Muscle layer of colon (tissue), 2 donors: ENCODE measurements around the gene GRID1.

Experiments
- H3K27ac ChIP-seq: one replicate; pipeline ENCODE4 v1.7.0; 2013; ENCODE audit warnings: low read depth, mild to moderate bottlenecking, low read length, moderate library complexity
- H3K27me3 ChIP-seq, 2 donors: one replicate each; pipeline ENCODE4 v1.7.0; 2013; ENCODE audit warnings: low read length in 2 of 2, mild to moderate bottlenecking in 2 of 2; ENCODE audit not compliant: insufficient read depth in 2 of 2, control insufficient read depth in 1 of 2
- H3K36me3 ChIP-seq: one replicate; pipeline ENCODE4 v1.7.0; 2013; ENCODE audit warnings: mild to moderate bottlenecking, low read length; ENCODE audit not compliant: insufficient read depth
- H3K4me1 ChIP-seq: one replicate; pipeline ENCODE4 v1.7.0; 2013; ENCODE audit warnings: mild to moderate bottlenecking, low read length; ENCODE audit not compliant: insufficient read depth
- H3K4me3 ChIP-seq, 2 donors: one replicate each; pipeline ENCODE4 v1.7.0; 2013; ENCODE audit warnings: low read length in 2 of 2, low read depth in 1 of 2, mild to moderate bottlenecking in 1 of 2, moderate library complexity in 1 of 2
- H3K9ac ChIP-seq: one replicate; pipeline ENCODE4 v1.7.0; 2013; ENCODE audit warnings: low read length
- H3K9me3 ChIP-seq: one replicate; pipeline ENCODE4 v1.7.0; 2013; ENCODE audit warnings: mild to moderate bottlenecking, low read length
- donor health status: abdominal sarcoma.
- donor health status: Adenocarcinoma of cecum.

GRID1 gene

GRCh38 chr10:85811405-85811804 is 555.2 kb downstream of the GRID1 start:
- Histone ChIP-seq H3K36me3 (no peaks in the 10 kb centered on the region), H3K9ac (no peak overlapping the region), H3K4me1 (no peaks in the 10 kb centered on the region), H3K27me3 (no peaks in the 10 kb centered on the region), H3K9me3 (peaks cover 5% of the 10 kb centered on the region), H3K4me3 (no peak overlapping the region), H3K27ac (no peak overlapping the region)

DNA sequence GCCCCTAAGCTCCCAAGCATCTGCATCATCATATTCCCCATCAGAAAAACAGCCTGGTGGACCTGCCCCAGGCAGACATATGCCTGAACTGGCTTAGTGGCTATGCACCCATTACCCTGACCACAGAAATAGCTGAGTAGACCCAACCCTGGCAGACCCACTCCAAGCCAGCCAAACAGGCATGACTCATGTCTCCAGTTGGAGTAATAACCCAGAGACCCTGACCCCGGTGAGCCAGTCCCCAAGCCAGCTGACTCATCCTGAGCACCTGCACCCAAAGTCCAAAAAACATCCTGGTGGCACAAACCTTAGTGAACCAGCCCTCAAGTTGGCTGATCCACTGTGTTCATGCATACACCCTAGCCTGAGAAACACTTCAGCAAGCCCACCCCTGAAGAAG is 555.9 kb downstream of the GRID1 start:
- no peak overlapping the region for H3K4me3 ChIP-seq

GRCh38 chr10:85795460-85795859 is 571.1 kb downstream of the GRID1 start:
- no peaks in the 10 kb centered on the region for H3K27me3 ChIP-seq
- no peak overlapping the region for H3K4me3 ChIP-seq
- H3K9me3 ChIP-seq: no peaks in the 10 kb centered on the region
- no peaks in the 10 kb centered on the region for H3K36me3 ChIP-seq
- no peak overlapping the region for H3K9ac ChIP-seq
- no peak overlapping the region for H3K27ac ChIP-seq
- H3K4me1 ChIP-seq: peaks cover 18% of the 10 kb centered on the region

More for the DNA sequence above, 555.9 kb downstream of the GRID1 start:
- Histone ChIP-seq H3K9me3 (peaks cover 5% of the 10 kb centered on the region), H3K9ac (no peak overlapping the region), H3K27ac (no peak overlapping the region), H3K27me3 (no peaks in the 10 kb centered on the region), H3K36me3 (no peaks in the 10 kb centered on the region), H3K4me1 (no peaks in the 10 kb centered on the region)

- Histone ChIP-seq H3K9me3 (no peaks in the 10 kb centered on the region), H3K27me3 (no peaks in the 10 kb centered on the region), H3K4me3 (no peak overlapping the region), H3K4me1 (peaks cover 27% of the 10 kb centered on the region), H3K36me3 (no peaks in the 10 kb centered on the region), H3K27ac (no peak overlapping the region), H3K9ac (no peak overlapping the region)
Observed at GRCh38 chr10:85794553-85794952, 572.0 kb downstream of the GRID1 start.

DNA sequence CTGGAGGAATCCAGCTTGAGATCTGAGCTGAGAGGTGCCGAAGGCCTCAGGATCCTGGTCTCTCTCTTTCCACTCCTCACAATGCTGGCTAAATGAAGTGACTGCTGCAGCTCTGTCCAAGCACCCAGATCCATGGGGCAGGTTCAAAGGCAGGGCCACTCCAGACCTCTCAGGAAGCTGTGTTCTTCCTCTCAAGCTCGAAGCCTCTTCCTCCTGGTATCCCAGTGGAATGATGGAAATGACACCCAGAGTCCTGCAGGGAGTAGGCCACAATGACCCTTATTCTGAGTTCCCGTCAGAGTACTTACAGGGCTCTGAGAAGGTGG is 574.1 kb downstream of the GRID1 start:
- H3K9ac ChIP-seq: no peak overlapping the region

GRCh38 chr10:85791818-85792532 is 574.6 kb downstream of the GRID1 start:
- H3K4me3 ChIP-seq: no peak overlapping the region
- no peaks in the 10 kb centered on the region for H3K9me3 ChIP-seq
- H3K9ac ChIP-seq: no peak overlapping the region
- peaks cover 33% of the 10 kb centered on the region for H3K4me1 ChIP-seq
- no peaks in the 10 kb centered on the region for H3K27me3 ChIP-seq
- H3K27ac ChIP-seq: no peak overlapping the region
- no peaks in the 10 kb centered on the region for H3K36me3 ChIP-seq

More for the DNA sequence above, 574.1 kb downstream of the GRID1 start:
- H3K4me3 ChIP-seq: no peak overlapping the region
- no peaks in the 10 kb centered on the region for H3K36me3 ChIP-seq
- H3K27ac ChIP-seq: no peak overlapping the region
- H3K9me3 ChIP-seq: no peaks in the 10 kb centered on the region
- peaks cover 33% of the 10 kb centered on the region for H3K4me1 ChIP-seq
- H3K27me3 ChIP-seq: no peaks in the 10 kb centered on the region

- Histone ChIP-seq H3K4me3 (no peak overlapping the region), H3K27ac (no peak overlapping the region), H3K9ac (no peak overlapping the region), H3K4me1 (peaks cover 33% of the 10 kb centered on the region), H3K27me3 (no peaks in the 10 kb centered on the region), H3K36me3 (no peaks in the 10 kb centered on the region), H3K9me3 (no peaks in the 10 kb centered on the region)
Observed at GRCh38 chr10:85789982-85790789, 576.4 kb downstream of the GRID1 start.

- Histone ChIP-seq H3K36me3 (no peaks in the 10 kb centered on the region), H3K4me1 (peaks cover 33% of the 10 kb centered on the region), H3K9ac (no peak overlapping the region), H3K27me3 (no peaks in the 10 kb centered on the region), H3K27ac (no peak overlapping the region), H3K4me3 (no peak overlapping the region), H3K9me3 (no peaks in the 10 kb centered on the region)
Observed at GRCh38 chr10:85789125-85789524, 577.5 kb downstream of the GRID1 start.

DNA sequence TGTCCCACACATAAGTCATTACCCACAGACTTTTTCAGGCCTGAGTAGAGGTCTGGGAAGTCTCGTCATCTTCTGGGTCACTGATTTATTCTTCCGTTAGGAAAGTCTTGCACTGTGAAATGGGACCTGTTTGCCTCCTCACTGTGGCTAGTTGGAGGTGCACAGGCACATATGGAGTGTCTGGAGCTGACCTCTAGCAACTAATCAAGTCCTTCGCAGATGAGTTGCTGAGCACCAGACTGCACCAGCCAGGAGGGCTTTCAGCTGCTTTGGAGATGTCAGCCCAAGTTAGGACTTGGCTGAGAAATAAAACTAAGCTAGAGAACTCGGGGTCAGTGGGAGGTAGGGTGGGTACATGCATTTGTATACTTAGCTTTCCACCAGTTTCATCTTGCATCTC is 578.0 kb downstream of the GRID1 start:
- H3K27ac ChIP-seq: no peak overlapping the region
- no peaks in the 10 kb centered on the region for H3K9me3 ChIP-seq
- H3K27me3 ChIP-seq: no peaks in the 10 kb centered on the region
- no peaks in the 10 kb centered on the region for H3K36me3 ChIP-seq
- H3K4me3 ChIP-seq: no peak overlapping the region
- H3K4me1 ChIP-seq: peaks cover 33% of the 10 kb centered on the region
- no peak overlapping the region for H3K9ac ChIP-seq

DNA sequence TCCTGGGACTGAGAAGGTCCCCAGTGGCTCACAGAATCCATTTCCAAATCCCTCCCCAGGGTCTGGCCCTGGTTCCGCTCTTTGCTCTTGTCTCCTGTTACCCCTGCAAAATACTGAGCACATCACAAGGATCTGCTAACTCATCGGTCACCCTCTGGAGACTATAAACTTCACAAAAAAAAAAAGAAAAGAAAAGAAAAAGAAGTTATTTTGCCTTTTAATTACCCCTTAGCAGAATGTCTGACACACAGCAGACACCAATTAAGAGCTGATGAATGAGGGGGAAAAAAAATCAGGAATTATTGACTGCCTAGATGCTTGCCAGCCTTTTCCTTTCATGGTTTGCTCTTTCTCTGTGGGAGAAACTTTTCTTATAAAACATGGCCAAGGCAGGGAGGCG is 578.7 kb downstream of the GRID1 start:
- Histone ChIP-seq H3K4me1 (peaks cover 30% of the 10 kb centered on the region), H3K36me3 (no peaks in the 10 kb centered on the region), H3K4me3 (no peak overlapping the region), H3K9ac (no peak overlapping the region), H3K27me3 (no peaks in the 10 kb centered on the region), H3K27ac (no peak overlapping the region), H3K9me3 (no peaks in the 10 kb centered on the region)

GRCh38 chr10:85787393-85787792 is 579.2 kb downstream of the GRID1 start:
- H3K4me3 ChIP-seq: no peak overlapping the region
- H3K27me3 ChIP-seq: no peaks in the 10 kb centered on the region
- no peaks in the 10 kb centered on the region for H3K36me3 ChIP-seq
- peaks cover 25% of the 10 kb centered on the region for H3K4me1 ChIP-seq
- no peak overlapping the region for H3K27ac ChIP-seq
- H3K9ac ChIP-seq: no peak overlapping the region
- no peaks in the 10 kb centered on the region for H3K9me3 ChIP-seq
